HG03159 (cell line): ENCODE data around the gene LRATD1.

Experiments
- ATAC-seq: cut with Tn5 transposase; IDR thresholded peaks from one replicate; pipeline ENCODE4 v1.9.1; 2021; ENCODE audit warnings: mild to moderate bottlenecking, moderate library complexity; ENCODE audit not compliant: unreplicated experiment

Gene LRATD1

GRCh38 chr2:14633061-14633460, 544 bp downstream of the LRATD1 start:
- ATAC-seq: no peak

GRCh38 chr2:14633461-14634181, 1.1 kb downstream of the LRATD1 start:
- no peak for ATAC-seq

GRCh38 chr2:14634182-14634488, 1.6 kb downstream of the LRATD1 start:
- ATAC-seq: peak; percentile 1

- peak; percentile 53 for ATAC-seq
Measured at GRCh38 chr2:14634489-14635390, 2.2 kb downstream of the LRATD1 start.

- ATAC-seq: no peak
Measured at GRCh38 chr2:14635391-14635871, 2.9 kb downstream of the LRATD1 start.

GRCh38 chr2:14638488-14638887, 6.0 kb downstream of the LRATD1 start:
- ATAC-seq: no peak

- no peak for ATAC-seq
Measured at GRCh38 chr2:14641116-14641515, 8.6 kb downstream of the LRATD1 start.

GRCh38 chr2:14642499-14642898, 10.0 kb downstream of the LRATD1 start:
- no peak for ATAC-seq

- no peak for ATAC-seq
Measured at GRCh38 chr2:14647714-14648113, 15.2 kb downstream of the LRATD1 start.

GRCh38 chr2:14650066-14650465, 17.5 kb downstream of the LRATD1 start:
- no peak for ATAC-seq

- ATAC-seq: peak; percentile 93
Measured at GRCh38 chr2:14654835-14655282, 22.3 kb downstream of the LRATD1 start.

- no peak for ATAC-seq
Measured at GRCh38 chr2:14656146-14656545, 23.6 kb downstream of the LRATD1 start.

GRCh38 chr2:14661163-14661562, 28.6 kb downstream of the LRATD1 start:
- no peak for ATAC-seq

- no peak for ATAC-seq
Measured at GRCh38 chr2:14673351-14673875, 40.9 kb downstream of the LRATD1 start.

GRCh38 chr2:14675489-14675888, 43.0 kb downstream of the LRATD1 start:
- ATAC-seq: no peak

GRCh38 chr2:14676371-14676770, 43.9 kb downstream of the LRATD1 start:
- no peak for ATAC-seq

GRCh38 chr2:14677039-14677438, 44.5 kb downstream of the LRATD1 start:
- no peak for ATAC-seq

- no peak for ATAC-seq
Measured at GRCh38 chr2:14678761-14679160, 46.2 kb downstream of the LRATD1 start.

GRCh38 chr2:14681608-14682007, 49.1 kb downstream of the LRATD1 start:
- no peak for ATAC-seq
